Colonic mucosa (tissue), 4 donors: Measurements from ENCODE around the gene PGP. TPM values are rescaled to one million over a fixed set of nuclear protein-coding genes. Genes with fewer than 3 reads are reported as not detected.

Experiments used
- DNase-seq: peaks from one replicate; pipeline ENCODE4 v3.0.0-alpha.2; 2020
- H3K27ac ChIP-seq: fragments of 200-600 bp; one replicate; pipeline ENCODE4 v1.8.0; 2021
- H3K27me3 ChIP-seq: fragments of 200-600 bp; one replicate; pipeline ENCODE4 v1.8.0; 2021
- H3K36me3 ChIP-seq: fragments of 200-600 bp; one replicate; pipeline ENCODE4 v1.8.0; 2021
- H3K4me1 ChIP-seq: fragments of 200-600 bp; one replicate; pipeline ENCODE4 v1.8.0; 2021; ENCODE audit warnings: mild to moderate bottlenecking
- H3K4me3 ChIP-seq: fragments of 200-600 bp; one replicate; pipeline ENCODE4 v1.8.0; 2021
- H3K9ac ChIP-seq, 2 donors: one replicate each; pipeline ENCODE4 v1.7.0; 2013; ENCODE audit warnings: control low read depth in 2 of 2, low read depth in 2 of 2, low read length in 2 of 2
- H3K9me3 ChIP-seq: fragments of 200-600 bp; one replicate; pipeline ENCODE4 v1.8.0; 2021
- intact Hi-C: fragments of 100-400 bp; cut with DNase I; formaldehyde crosslinking; loops from one replicate; pipeline ENCODE4 v1.14.1; 2022
- total RNA-seq, 2 donors: library from RNA; stranded (reverse); fragmentation: NEBNext Ultra II Directional in 1 of 2; extraction: Animal tissue kit (Norgen Biotek cat#: 25700) in 1 of 2; gene quantifications; one replicate each; pipeline ENCODE4 v1.2.1, GENCODE V29; 2021
- TF ChIP-seq, protein P1 (sequence below): fragments of 200-600 bp; IDR thresholded peaks from one replicate; pipeline ENCODE4 v1.8.0; 2022; ENCODE audit warnings: antibody characterized with exemption, mild to moderate bottlenecking
- donor health status: healthy.
- donor health status: DM: no; HTN: no; CAD: no.
- donor health status: DM: no; HTN: no; CAD: no.

Gene PGP
- total RNA-seq, 2 donors from 2014 or later = 17.1 to 37.3 TPM

GRCh38 chr16:2210386-2211365 is 4.0 kb downstream of the PGP start, which contains the start of gene BRICD5:
Gene BRICD5 (minus strand): TSS chr16:2210863. CDS start chr16:2210833, 30 bp downstream.
- Histone ChIP-seq H3K27me3 (no peaks in the 10 kb centered on the region), H3K4me1 (peaks cover 30% of the 10 kb centered on the region), H3K9ac (no peak within 1 kb of the TSS), H3K4me3 (no peak within 1 kb of the TSS), H3K36me3 (peaks cover 8% of the 10 kb centered on the region), H3K27ac (no peak within 1 kb of the TSS), H3K9me3 (no peaks in the 10 kb centered on the region)
- DNase-seq = no peak
- TF ChIP-seq, protein P1, sequence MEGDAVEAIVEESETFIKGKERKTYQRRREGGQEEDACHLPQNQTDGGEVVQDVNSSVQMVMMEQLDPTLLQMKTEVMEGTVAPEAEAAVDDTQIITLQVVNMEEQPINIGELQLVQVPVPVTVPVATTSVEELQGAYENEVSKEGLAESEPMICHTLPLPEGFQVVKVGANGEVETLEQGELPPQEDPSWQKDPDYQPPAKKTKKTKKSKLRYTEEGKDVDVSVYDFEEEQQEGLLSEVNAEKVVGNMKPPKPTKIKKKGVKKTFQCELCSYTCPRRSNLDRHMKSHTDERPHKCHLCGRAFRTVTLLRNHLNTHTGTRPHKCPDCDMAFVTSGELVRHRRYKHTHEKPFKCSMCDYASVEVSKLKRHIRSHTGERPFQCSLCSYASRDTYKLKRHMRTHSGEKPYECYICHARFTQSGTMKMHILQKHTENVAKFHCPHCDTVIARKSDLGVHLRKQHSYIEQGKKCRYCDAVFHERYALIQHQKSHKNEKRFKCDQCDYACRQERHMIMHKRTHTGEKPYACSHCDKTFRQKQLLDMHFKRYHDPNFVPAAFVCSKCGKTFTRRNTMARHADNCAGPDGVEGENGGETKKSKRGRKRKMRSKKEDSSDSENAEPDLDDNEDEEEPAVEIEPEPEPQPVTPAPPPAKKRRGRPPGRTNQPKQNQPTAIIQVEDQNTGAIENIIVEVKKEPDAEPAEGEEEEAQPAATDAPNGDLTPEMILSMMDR = no peak
- intact Hi-C loops = no loop called here

- Histone ChIP-seq H3K4me1 (peaks cover 30% of the 10 kb centered on the region), H3K9me3 (no peaks in the 10 kb centered on the region), H3K4me3 (no peak overlapping the region), H3K36me3 (peaks cover 8% of the 10 kb centered on the region), H3K9ac (no peak overlapping the region), H3K27ac (no peak overlapping the region), H3K27me3 (no peaks in the 10 kb centered on the region)
- intact Hi-C loops = no loop called here
- no peak for DNase-seq
- TF ChIP-seq, protein P1 = no peak
Observed at GRCh38 chr16:2210009-2210332, 4.7 kb downstream of the PGP start.

DNA sequence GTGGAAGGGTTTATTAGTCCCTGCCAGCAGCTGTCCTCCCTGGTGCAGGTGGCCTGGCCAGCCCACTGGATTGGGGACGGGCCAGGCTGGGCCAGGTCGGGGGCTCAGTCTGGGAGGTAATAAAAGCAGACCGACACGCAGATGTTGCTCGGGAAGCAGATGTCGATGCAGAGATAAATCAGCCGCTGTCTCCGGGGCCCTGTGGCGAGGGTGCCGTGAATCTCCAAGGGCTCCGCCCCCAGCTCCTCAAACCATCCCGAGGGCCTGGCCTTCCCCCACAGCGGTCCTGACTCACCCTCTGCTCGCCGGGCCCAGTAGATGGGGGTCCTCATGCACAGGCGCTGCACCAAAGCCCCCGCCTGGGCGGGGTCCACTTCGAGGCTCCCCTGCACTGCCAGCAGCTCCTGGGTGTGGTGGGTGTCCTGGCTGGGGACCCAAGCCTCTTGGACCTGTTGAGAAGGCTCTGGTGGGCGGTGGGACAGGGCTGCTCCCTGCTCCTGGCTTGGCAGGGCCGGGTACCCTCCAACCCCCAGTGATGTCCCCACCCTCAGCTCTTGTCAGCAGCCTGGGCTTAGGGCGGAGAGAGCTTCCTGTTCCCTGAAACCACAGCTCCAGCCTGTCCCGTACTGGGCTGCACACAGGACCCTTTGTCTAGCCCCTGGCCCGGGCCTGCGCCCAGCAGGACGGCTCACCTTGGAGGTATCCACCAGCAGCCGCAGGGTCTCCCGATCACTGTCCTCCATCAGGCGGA is 5.2 kb downstream of the PGP start:
- Histone ChIP-seq H3K27me3 (no peaks in the 10 kb centered on the region), H3K9me3 (no peaks in the 10 kb centered on the region), H3K36me3 (peaks cover 8% of the 10 kb centered on the region), H3K4me1 (peaks cover 30% of the 10 kb centered on the region), H3K4me3 (no peak overlapping the region), H3K9ac (no peak overlapping the region), H3K27ac (no peak overlapping the region)
- intact Hi-C loops = loop anchor here (10.0 kb wide), 1 partner anchor 305 kb away; the partner anchor contains the start of gene ATP6V0C
- TF ChIP-seq, protein P1 = no peak
- no peak for DNase-seq

GRCh38 chr16:2208772-2209171 is 5.9 kb downstream of the PGP start:
- intact Hi-C loops = loop anchor here (10.0 kb wide), 1 partner anchor 306 kb away; the partner anchor contains the start of gene ATP6V0C
- TF ChIP-seq, protein P1 = no peak
- no peak for DNase-seq

GRCh38 chr16:2208308-2208707 is 6.3 kb downstream of the PGP start:
- TF ChIP-seq, protein P1 = no peak
- Histone ChIP-seq H3K36me3 (peaks cover 8% of the 10 kb centered on the region), H3K9me3 (no peaks in the 10 kb centered on the region), H3K4me1 (peaks cover 24% of the 10 kb centered on the region), H3K27me3 (no peaks in the 10 kb centered on the region), H3K4me3 (no peak overlapping the region), H3K27ac (no peak overlapping the region), H3K9ac (no peak overlapping the region)
- intact Hi-C loops = loop anchor here (10.0 kb wide), 1 partner anchor 306 kb away; the partner anchor contains the start of gene ATP6V0C
- DNase-seq = no peak

More at GRCh38 chr16:2208772-2209171, 5.9 kb downstream of the PGP start:
- peaks cover 29% of the 10 kb centered on the region for H3K4me1 ChIP-seq
- no peaks in the 10 kb centered on the region for H3K27me3 ChIP-seq
- no peak overlapping the region for H3K4me3 ChIP-seq
- no peak overlapping the region for H3K27ac ChIP-seq
- peaks cover 8% of the 10 kb centered on the region for H3K36me3 ChIP-seq
- H3K9ac ChIP-seq = no peak overlapping the region
- no peaks in the 10 kb centered on the region for H3K9me3 ChIP-seq
